Measurements from ENCODE around the gene NAPA.

Gene NAPA

GRCh38 chr19:47521473-47522180 lies 6.8 kb upstream of the NAPA start:
- no peak for DNase-seq

- DNase-seq, result no peak
Observed at GRCh38 chr19:47520839-47521238, 6.0 kb upstream of the NAPA start.

GRCh38 chr19:47520343-47520806 lies 5.5 kb upstream of the NAPA start:
- DNase-seq, result no peak

- DNase-seq, result no peak
Observed at GRCh38 chr19:47518854-47519253, 4.0 kb upstream of the NAPA start.

- DNase-seq, result no peak
Observed at GRCh38 chr19:47518139-47518538, 3.3 kb upstream of the NAPA start.

GRCh38 chr19:47514151-47514868 lies 553 bp downstream of the NAPA start:
- peak; percentile 9 for DNase-seq

- no peak for DNase-seq
Observed at GRCh38 chr19:47512948-47513319, 1.9 kb downstream of the NAPA start.

- no peak for DNase-seq
Observed at GRCh38 chr19:47512183-47512947, 2.5 kb downstream of the NAPA start.

GRCh38 chr19:47511681-47512080 lies 3.2 kb downstream of the NAPA start:
- DNase-seq, result no peak

- DNase-seq, result no peak
Observed at GRCh38 chr19:47511128-47511517, 3.7 kb downstream of the NAPA start.

GRCh38 chr19:47510516-47511127 lies 4.2 kb downstream of the NAPA start:
- no peak for DNase-seq

- DNase-seq, result no peak
Observed at GRCh38 chr19:47509973-47510372, 4.9 kb downstream of the NAPA start.

GRCh38 chr19:47509170-47509847 lies 5.6 kb downstream of the NAPA start:
- DNase-seq, result no peak

- no peak for DNase-seq
Observed at GRCh38 chr19:47508721-47509120, 6.1 kb downstream of the NAPA start.

- no peak for DNase-seq
Observed at GRCh38 chr19:47507924-47508553, 6.8 kb downstream of the NAPA start.

- DNase-seq, result no peak
Observed at GRCh38 chr19:47507012-47507411, 7.9 kb downstream of the NAPA start.

- DNase-seq, result no peak
Observed at GRCh38 chr19:47506459-47506858, 8.4 kb downstream of the NAPA start.

- DNase-seq, result no peak
Observed at GRCh38 chr19:47505506-47505905, 9.4 kb downstream of the NAPA start.

GRCh38 chr19:47503826-47504150 lies 11.1 kb downstream of the NAPA start:
- DNase-seq, result no peak

- DNase-seq, result no peak
Observed at GRCh38 chr19:47503130-47503825, 11.6 kb downstream of the NAPA start.
